GM19438 (cell line): ENCODE measurements around the gene NEB.

ENCODE experiments used
- ATAC-seq: cut with Tn5 transposase; IDR thresholded peaks from one replicate; pipeline ENCODE4 v1.9.1; 2021; ENCODE audit warnings: low read depth; ENCODE audit not compliant: unreplicated experiment

The NEB gene

DNA sequence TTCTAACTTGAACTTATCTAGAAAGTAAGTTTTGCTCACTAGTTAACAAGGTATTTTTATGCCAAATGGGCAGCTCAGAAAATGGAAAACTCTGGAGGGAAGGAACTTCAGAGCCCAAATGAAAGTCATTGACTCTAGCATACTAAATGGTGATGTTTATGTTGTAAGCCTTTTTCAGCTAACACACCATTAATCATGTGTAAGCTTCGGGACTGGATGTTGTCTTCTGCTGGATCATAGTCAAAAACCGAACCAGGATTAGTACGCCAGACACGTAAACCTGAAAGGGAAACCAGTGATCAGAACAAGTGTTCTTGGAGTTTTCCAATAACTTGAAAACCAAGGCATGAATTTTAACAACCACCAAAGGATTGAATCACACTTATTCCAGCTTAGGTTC lies 242.8 kb downstream of the NEB start:
- no peak for ATAC-seq

DNA sequence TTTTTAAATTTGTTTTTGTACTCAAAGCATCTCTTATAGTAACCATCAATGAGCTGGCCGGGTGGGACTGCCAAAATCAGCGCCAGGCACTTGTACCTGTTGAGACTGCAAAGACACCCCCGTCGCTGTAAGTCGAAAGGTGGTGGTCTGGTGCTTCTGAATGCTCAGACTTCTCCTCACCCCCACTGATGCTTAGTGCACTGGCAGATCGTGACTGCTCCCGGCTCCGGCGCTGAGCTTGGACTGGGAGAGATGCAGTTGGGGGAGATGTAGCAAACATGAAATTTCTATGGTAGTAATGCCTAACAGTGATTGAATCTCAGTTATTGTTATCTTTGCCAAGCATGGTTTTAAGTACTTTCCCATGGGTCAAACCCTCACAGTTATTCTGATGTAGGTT lies 244.0 kb downstream of the NEB start:
- no peak for ATAC-seq

DNA sequence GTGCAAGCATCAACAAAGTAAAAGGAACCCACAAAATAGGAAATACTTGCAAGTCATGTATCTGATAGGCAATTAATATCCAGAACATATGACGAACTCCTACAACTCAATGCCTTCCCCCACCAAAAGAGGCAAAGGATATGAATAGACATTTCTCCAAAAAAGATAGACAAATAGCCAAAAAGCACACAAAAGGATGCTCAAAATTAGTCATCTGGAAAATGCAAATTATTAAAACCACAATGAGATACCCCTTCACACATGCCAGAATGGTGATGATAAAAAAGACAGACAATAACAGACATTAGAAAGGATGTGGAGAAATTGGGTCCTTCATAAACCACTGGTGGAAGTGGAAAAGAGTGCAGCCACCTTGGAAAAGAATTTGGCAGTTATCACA lies 248.2 kb downstream of the NEB start:
- ATAC-seq = no peak

DNA sequence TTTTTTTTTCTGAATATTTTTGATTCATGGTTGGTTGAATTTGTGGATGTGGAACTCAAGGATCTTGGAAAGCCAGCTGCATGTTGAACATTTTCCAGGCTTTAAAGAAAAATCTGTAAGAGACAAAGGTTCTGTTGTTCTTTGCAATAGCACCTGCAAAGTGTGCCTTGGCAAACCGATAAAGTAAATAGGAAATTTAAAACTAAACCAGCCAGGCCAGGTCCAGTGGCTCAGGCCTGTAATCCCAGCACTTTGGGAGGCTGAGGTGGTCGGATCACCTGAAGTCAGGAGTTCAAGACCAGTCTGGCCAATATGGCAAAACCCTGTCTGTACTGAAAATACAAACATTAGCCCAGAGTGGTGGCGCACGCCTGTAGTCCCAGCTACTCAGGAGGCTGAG lies 250.2 kb downstream of the NEB start:
- ATAC-seq = no peak

DNA sequence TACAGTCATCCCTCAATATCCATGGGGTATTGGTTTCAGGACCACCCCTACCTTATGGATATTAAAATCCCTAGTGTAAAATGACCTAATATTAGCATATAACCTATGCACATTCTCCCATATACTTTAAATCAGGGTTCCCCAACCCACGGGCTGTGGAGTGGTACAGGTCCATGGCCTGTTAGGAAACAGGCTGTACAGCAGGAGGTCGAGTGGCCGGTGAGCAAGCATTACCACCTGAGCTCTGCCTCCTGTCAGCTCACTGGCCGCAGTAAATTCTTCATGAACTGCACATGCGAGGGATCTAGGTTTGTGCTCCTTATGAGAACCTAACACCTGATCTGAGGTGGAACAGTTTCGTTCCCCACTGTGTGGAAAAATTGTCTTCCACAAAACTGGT lies 250.7 kb downstream of the NEB start:
- ATAC-seq = no peak

DNA sequence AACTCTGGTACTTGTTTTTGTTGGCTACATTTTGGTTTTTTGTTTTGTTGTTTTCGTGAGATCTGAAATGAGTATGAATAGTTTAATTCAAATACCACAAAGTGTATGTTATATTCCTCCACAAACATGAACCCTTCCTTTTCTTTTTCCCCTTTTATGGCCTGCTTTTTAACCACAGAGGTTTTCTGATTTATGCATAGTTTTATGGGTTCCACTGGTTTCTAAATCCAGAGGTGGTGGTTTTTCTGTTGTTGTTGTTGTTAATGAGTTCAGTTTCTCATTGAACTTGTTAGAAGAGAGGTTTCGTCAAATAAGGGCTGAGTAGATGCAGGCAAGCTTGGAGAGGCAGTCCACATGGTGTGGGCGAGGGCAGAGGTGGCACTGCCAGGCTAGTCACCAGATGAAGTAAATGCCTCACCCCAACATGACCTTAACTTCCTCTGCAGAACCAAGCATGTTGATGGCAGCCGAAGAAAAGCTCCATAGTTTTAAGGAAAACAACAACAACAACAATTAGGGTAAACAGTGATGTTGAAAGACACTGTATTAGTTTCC lies 252.0 kb downstream of the NEB start:
- ATAC-seq = no peak

DNA sequence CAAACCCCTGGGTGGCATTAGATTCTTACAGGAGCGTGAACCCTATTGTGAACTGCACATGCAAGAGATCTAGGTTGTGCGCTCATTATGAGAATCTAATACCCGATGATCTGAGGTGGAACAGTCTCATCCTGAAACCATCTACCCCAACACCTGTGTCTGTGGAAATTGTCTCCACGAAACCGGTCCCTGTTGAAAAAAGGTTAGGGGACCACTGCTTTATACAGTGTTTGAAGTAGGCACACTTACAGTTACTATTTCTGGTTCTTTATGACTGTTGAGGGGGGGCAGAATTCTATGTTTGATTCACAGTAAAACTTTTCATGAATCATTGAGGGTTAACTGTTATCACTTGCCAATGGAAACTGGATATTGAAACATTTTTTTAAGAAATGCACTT lies 252.5 kb downstream of the NEB start:
- ATAC-seq = no peak

DNA sequence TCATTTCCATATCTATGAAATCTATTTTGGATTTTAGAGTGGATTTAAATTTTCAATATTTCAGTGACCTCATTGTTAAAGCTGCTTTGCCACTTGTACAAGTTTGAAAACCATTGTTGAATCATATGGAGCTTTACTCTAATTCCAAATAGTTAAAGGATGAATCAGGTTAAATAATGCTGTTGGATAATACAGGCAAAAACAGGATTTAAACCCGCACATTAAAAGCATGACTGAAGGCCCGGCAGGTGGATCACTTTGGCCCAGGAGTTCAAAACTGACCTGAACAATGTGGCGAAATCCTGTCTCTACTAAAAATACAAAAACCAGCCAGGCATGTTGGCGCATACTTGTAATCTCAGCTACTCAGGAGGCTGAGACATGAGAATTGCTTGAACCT lies 256.3 kb downstream of the NEB start:
- no peak for ATAC-seq

DNA sequence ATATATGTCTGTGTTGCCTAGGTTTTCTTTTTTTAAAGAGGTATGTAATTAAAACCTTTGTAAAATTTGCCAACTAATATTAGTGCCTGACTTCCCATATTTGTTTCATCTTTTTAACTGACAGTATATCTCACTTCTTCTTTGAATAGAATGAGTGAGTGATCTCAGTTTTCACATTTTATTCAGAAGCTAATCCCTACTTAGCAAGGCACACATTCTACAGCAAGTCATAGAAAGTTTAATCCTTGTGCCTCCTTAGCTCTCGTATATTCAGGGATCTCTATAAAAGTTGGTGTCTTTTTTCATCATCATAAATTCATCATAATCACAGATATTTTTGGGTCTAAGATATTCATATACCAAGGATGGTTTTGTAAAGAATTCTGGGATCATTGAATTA lies 258.0 kb downstream of the NEB start:
- no peak for ATAC-seq

DNA sequence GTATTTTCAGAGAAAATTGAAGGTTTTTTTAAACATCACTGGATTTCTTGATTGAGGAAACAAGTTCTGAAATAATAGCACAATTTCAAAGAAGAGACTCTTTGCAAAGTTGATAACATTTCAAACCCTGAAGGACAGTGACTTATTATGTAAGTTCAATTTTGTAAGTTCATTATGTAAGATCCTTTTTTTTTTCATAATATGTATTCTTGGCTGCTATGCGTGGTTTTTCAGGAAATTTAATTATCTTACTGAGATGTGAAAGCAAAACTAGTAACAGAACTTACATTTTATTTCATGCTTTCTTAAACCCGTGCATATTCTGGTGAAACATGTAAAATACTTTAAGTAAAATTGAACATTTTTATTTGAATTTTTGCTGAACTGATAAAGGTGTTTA lies 259.2 kb downstream of the NEB start:
- no peak for ATAC-seq

DNA sequence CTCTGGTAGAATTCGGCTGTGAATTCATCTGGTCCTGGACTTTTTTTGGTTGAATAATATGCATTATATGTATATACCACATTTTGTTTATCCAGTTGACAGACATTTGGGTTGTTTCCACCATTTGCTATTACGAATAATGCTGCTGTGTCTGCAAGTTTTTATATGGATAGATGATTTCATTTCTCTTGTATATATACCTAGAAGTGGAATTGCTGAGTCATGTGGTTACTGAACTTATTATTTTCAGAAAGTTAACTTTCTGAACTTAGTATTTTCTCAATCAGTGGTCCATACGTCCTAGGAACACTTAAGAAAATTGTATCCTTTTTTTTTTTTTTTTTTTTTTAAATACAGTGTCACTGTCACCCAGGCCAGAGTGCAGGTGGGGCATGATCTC lies 261.3 kb downstream of the NEB start:
- ATAC-seq = no peak

DNA sequence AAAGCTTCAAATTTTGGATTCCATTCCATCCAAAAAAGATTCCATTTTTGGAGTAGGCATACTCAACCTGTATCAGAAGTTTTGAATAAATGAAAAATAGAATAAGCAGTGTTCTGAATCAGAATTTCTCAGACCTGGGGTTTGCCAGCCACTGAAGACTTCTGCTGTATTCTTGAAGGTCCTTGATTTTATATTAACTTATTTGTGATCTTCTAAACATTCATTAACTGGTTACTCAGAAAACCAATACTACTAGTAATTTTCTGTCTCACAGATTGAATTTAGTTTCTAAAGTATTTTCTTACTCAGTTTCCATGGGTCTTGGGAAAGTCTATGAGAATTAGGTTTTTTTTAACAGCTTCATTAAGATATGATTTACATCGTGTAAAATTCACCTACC lies 263.7 kb downstream of the NEB start:
- ATAC-seq = no peak

DNA sequence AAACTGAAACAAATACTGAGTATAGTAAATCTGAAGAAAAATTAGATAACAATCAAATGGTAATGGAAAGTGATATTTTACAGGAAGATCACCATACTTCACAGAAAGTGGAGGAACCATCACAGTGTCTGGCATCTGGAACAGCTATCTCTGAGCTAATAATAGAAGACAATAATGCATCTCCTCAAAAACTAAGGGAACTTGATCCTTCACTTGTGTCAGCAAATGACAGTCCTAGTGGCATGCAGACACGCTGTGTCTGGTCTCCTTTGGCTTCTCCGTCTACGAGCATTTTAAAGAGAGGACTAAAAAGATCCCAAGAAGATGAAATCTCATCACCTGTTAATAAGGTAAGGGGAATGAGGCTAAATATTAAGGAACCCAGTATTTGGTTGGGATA lies 268.5 kb downstream of the NEB start:
- no peak for ATAC-seq

DNA sequence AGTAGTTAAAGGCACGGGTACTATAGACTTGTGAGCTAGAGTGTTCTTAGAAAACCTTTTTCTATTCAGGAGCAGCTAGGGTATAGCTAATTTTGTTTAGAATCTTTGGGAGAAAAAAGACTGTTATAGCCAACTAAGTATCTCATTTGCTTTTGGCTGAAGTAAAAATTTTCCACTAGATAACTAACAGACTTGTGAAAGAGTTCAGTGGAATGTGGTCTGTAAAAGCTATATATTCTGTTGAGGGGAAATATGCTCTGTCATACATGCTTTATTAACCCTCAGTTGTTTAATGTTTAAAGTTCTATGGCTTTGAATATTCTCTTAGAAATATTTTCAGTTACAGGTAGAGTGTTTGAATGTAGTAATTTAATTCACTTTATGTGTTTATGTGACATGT lies 274.9 kb downstream of the NEB start:
- ATAC-seq = no peak

DNA sequence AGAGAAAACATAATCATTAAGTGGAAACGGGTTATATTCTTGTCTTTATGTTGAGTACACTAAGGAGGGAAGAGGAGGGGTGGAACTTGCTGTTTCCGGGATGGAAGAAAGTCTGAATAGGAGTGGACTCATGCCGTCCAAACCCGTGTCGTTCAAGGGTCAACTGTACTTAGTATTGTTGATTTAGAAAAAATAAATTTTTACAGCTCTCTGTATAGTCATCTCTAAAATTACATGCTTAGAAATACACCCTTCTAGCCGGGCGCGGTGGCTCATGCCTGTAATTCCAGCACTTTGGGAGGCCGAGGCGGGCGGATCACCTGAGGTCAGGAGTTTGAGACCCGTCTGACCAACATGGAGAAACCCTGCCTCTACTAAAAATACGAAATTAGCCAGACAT lies 295.1 kb downstream of the NEB start:
- no peak for ATAC-seq

DNA sequence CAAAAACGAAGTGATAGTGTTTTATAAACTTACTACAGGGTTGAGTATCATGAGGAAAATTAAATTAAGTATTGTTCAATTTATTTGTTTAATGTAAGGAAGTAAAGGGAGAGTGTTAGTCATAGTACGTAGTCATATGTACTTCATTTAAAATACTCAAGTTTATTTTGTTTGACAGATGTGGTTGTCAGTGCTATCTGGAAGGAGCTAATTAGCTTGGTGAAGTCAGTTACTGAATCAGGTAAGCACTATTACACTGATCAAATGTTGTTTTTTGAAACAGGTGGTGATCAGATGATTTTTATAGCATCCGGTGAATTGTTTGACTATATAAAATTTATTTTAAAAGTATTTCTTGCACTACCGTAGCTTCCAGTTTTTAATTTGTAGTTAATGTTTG lies 295.8 kb downstream of the NEB start:
- ATAC-seq = no peak

DNA sequence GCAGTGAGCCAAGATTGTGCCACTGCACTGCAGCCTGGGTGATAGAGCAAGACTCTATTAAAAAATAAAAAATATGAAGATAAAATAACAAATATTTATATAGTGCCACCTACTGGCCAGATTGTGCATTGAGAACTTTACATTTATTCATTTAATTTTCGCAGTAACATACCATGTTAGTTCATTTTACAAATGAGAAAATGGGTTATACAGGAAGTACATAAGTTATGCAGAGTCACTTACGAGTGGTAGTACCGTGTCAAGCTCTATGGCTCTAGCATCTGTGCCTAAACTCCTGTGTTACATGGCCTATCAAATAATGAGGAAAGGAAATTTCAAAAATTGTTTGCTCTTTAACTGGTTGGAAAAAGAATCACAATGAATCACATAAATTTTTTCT lies 296.6 kb downstream of the NEB start:
- no peak for ATAC-seq
